Right lung (tissue), 5 donors: ENCODE results near the gene TTLL12. TPM values are rescaled to one million over a fixed set of nuclear protein-coding genes. Genes with fewer than 3 reads are reported as not detected.

ENCODE experiments used
- DNase-seq, 2 donors: peaks; one replicate each; pipeline ENCODE4 v3.0.0-alpha.2; 2013
- polyA plus RNA-seq, 5 donors: library from polyadenylated mRNA; unstranded; fragments of 120-200 nt; gene quantifications; one replicate each; pipeline versions ENCODE4 v1.2.1 to v1.2.3, GENCODE V29; 2013; ENCODE audit warnings: inconsistent platforms in 1 of 5, low replicate concordance in 1 of 5; ENCODE audit not compliant: insufficient read length in 5 of 5, insufficient read depth in 1 of 5

Gene TTLL12
- polyA plus RNA-seq, 5 donors, result 16.9 to 35.3 (median 20.9) TPM

- no peak for DNase-seq
These were observed 30.5 kb upstream of the TTLL12 start for GRCh38 chr22:43217285-43218030.

DNA sequence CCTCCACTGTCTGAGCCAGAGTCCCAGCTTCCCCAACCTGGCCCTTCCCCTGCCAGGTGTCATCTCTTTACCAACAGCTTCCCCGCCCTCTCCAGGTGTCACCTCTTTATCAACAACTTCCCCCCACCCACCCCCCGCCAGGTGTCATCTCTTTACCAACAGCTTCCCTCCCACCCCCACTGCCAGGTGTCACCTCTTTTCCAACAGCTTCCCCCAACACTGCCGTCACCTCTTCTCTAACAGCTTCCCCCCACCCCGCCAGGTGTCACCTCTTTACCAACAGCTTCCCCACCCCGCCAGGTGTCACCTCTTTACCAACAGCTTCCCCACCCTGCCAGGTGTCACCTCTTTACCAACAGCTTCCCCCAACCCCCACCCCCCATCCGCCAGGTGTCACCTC is 29.8 kb upstream of the TTLL12 start:
- DNase-seq, result no peak

DNA sequence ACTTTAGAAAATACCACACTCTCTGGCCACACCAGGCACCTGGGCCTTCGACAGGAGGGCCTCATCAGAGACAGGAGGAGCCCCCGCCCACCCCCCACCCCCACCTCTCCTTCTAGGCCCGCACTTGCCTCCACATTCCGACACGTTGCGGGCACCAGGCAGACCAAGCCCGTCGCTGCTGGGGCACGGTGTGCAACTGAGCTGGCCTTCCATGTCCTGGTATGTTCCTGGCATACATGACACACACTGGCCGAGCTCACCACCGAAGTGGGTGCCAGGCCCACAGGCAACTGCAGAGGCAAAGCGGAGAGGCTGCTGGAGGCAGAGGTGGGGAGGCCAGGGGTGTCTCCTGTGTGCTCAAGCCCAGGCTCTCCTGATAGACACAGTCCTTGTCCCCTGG is 27.0 kb upstream of the TTLL12 start:
- no peak for DNase-seq

- DNase-seq, result no peak
These were observed 26.1 kb upstream of the TTLL12 start for GRCh38 chr22:43213051-43213450.

- no peak for DNase-seq
These were observed 25.6 kb upstream of the TTLL12 start for GRCh38 chr22:43212434-43212952.

DNA sequence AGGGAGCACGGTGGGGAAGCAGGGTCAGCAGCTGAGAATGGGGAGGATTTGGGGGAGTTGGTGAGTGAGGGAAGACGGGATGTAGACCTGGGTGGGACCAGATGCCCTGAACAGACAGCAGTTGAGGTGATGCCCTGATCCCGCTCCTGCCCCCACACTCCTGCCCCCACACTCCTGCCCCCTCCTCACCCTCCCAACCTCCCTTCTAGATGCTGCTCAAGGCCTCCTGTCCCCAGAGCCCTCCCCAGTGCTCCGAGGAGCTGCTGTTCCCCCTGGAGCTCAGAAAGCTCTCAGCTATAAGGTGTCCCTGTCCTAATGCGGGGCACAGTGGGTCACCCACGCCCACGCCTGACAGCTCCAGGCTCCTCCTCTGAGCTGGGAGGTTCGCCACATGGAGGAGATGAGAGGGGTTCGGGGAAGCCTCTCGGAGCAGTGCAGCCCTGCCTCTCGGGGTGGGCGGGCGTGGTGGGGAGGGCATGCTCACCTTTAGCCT is 25.1 kb upstream of the TTLL12 start:
- DNase-seq, result no peak

DNA sequence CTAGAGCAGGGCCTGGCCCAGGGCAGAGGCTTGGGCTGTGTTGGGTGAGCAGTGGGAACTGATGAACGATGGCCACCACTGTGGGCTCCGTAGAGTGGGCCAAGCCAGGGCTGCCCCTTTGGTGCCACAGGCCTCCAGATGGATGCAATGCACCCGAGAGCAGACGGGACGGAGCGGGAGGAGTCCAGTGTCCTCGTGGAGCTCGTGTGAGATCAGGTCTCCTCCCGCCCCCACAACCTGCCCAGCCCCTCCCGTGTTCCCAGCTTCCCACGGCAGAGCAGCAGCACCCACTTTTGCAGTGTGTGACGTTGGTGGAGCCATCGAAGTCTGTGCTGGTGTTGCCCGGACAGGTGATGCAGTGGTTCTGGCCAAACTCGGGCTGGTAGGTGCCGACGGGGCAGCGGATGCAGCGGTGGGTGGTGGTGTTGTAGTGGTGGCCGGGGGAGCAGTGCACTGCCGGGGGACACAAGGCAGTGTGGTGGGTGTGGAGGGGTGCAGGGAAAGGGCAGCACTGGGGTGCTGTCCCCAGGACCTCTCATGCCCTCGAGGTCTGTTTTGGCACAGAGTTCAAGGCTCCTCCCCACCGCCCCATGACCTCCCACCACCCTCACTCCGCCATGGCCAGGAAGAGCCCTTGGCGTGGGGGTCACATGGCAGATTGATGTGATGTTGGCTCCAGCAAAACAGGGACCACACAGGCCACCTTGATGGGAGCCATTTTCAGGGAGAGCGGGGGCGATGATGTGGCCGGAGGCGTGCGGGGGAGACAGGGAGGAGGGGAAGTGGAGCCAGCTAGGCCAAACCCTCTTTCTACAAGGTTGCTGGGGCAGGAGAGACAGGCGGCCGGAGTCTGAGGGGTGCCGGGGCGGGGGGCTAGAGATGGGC is 23.9 kb upstream of the TTLL12 start:
- no peak for DNase-seq

- DNase-seq, result no peak
These were observed 23.0 kb upstream of the TTLL12 start for GRCh38 chr22:43209971-43210370.

GRCh38 chr22:43209523-43209890 is 22.6 kb upstream of the TTLL12 start:
- DNase-seq, result no peak

GRCh38 chr22:43208703-43209522 is 22.0 kb upstream of the TTLL12 start:
- DNase-seq, result no peak

DNA sequence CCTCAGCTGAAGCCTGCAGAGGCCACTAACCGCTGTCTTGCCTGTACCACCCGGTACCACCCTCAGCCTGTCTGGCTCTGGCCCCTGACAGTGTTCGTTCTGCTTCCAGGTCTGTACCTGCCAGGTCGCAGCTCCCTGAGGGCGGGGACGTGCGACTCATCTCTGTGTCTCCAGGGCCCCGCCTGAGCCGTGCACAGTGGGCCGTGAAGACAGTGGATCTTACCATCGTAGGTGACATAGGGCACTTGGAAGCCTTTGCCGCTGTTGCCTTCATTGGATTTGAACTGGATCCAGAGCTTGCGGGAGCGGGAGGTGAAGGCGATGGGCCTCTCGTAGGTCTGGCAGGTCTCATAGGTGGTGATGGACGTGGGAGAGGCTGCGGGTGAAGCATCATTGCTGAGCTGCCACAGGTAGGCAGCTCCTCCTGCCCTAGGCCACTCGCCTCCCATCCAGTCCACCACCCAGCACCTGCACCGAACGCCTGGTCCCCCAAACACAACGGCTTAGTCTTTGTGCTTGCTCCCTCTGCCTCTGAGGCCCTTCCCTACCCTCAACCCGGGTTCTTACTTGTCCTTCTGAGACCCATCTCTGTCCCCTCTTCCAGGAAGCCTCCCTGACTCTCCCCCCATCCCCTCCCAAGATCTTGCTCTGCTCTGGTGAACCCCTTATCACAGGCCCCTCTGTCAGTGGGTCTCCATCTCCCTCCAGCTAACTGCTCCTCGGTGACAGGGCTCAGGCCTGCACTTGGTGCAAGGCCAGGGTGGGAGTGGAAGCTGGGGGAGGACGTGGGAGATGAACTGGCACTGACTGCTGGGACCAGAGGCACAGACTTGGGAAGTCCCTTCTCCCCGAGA is 21.1 kb upstream of the TTLL12 start:
- DNase-seq, result no peak

GRCh38 chr22:43207386-43207785 is 20.5 kb upstream of the TTLL12 start:
- DNase-seq, result no peak

DNA sequence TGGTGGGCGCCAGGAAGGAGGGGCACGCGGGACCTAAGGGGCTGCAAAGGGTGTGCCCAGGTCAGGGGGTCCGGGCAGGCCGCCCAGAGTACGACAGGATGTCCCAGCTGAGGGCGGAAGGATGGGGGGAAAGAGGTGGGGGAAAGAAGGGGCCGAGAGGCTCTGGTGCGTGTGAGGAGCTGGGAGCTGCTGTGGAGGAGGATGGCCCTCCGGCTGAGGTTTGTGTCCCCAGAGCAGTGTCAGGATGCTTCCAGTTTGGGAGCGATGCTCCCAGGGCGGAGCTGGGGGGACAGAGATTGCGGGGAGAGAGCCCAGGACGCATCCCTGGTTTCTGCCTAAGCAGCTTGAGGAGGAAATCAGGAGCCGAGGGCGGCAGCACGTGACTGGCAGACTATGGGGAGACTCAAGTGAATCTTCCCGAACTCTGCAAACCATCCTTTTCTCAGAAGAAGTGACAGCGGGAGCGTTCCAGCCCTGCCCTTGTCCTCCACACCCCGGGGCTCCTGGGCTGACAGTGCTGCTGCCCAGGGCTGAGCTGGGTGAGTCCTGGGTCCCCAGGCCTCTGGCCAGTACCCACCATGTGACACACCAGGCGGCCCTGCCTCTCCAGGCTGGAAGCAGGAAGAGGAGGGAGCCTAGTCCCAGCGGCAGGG is 19.7 kb upstream of the TTLL12 start:
- DNase-seq, result no peak

DNA sequence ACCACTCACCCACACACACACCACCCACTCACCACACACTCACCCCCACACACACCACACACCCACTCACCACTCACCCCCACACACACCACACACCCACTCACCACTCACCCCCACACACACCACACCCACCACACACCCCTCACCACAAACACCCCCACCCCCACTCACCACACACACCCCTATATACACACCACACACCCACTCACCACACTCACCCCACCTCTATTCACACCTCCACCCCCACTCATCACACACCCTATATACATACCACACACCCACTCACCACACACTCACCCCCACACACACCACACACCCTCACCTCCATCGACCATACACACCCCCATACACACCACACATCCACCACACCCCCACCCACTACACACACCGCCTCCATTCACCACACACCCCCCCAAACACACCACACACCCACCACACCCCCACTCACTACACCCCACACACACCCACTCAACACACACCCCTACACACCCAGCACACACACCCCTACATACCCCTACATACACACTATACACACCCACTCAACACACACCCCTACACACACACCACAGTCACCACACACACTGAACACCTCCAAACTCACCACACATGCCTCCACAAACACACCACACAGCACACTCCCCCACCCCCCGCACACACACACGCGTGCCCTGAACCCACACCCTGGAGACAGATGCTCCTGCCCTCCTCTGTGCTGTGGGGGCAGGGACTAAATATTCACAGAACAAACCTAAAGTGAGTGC is 19.0 kb upstream of the TTLL12 start:
- DNase-seq, result no peak

DNA sequence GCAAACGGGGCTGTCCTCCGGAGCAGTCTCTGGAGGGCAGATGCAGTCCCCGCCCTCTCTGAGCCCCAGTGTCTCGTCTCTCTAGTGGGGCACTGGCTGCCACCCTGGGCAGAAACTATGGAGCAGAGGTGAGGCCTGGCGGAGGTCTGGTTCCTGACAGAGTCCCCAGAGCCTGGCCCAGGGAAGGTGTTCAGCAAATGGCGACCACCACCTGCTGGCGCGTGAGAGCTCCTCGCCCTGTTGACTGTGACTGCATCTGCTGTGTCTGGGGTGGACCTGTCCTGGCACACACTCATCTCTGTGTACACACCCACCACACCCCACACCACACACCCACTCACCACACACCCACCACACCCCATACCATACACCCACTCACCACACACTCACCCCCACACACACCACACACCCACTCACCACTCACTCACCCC is 18.3 kb upstream of the TTLL12 start:
- no peak for DNase-seq

GRCh38 chr22:43203471-43203981 is 16.6 kb upstream of the TTLL12 start:
- no peak for DNase-seq

DNA sequence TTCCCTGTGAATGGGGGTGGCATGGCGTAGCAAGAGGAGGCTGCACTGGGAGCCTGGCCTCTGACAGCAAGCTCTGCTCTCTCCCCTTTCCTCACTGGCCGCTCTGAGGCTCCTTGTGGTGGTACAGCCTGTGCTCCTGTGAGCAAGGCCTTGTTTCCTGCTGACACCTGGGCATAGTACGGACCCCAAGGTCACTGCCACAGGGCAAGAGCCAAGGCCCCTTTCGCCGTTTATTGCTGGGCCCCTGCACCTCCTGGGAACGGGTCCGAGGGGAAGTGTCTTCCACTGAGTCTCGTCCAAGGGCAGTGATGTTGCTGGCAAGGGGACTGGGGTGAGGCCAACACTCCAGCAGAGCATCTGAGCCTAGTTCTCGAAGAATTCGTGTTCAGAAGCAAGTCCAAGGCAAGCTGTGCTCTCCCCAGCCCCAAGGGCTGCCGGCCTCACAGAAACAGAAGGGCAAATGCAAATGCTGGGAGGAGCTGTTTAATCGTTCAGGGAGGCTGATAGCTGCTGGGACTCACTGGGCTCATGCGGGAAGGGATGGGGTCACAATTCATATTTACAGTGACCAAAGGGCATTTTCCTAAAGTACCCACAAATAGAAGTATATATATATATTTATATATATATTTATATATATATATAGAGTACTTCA is 15.9 kb upstream of the TTLL12 start:
- no peak for DNase-seq

GRCh38 chr22:43202326-43202725 is 15.4 kb upstream of the TTLL12 start:
- no peak for DNase-seq
